Spleen (tissue), 11 donors: ENCODE measurements around the gene DDX51. TPM values are rescaled to one million over a fixed set of nuclear protein-coding genes. Genes with fewer than 3 reads are reported as not detected.

Experiments used
- DNase-seq: peaks from one replicate; pipeline ENCODE4 v3.0.0-alpha.2; 2020
- H3K27ac ChIP-seq, 8 donors: fragments of 200-600 bp; sonication (generic) in 7 of 8; 1 replicate in 4 of 8; 2 replicates in 4 of 8; pipeline versions ENCODE4 v1.5.0 to v1.8.0; 2016 to 2021; ENCODE audit warnings: inconsistent platforms in 4 of 8, mild to moderate bottlenecking in 4 of 8, moderate library complexity in 1 of 8
- H3K27me3 ChIP-seq, 7 donors: fragments of 200-600 bp; sonication (generic) in 6 of 7; replicated peaks in 1 of 7; 1 replicate in 4 of 7; 2 replicates in 3 of 7; pipeline versions ENCODE4 v1.5.0 to v1.8.0; 2016 to 2021; ENCODE audit warnings: inconsistent platforms in 3 of 7, mild to moderate bottlenecking in 1 of 7
- H3K36me3 ChIP-seq, 6 donors: fragments of 200-600 bp; sonication (generic) in 5 of 6; 1 replicate in 4 of 6; 2 replicates in 2 of 6; pipeline versions ENCODE4 v1.5.0 to v1.8.0; 2016 to 2021; ENCODE audit warnings: inconsistent platforms in 2 of 6
- H3K4me1 ChIP-seq, 6 donors: fragments of 200-600 bp; sonication (generic) in 5 of 6; 1 replicate in 3 of 6; 2 replicates in 3 of 6; pipeline versions ENCODE4 v1.5.0 to v1.8.0; 2016 to 2021; ENCODE audit warnings: inconsistent platforms in 3 of 6
- H3K4me3 ChIP-seq, 8 donors: fragments of 200-600 bp; sonication (generic) in 7 of 8; 1 replicate in 4 of 8; 2 replicates in 4 of 8; pipeline versions ENCODE4 v1.5.0 to v1.8.0; 2016 to 2021; ENCODE audit warnings: inconsistent platforms in 4 of 8, mild to moderate bottlenecking in 4 of 8, moderate library complexity in 2 of 8
- H3K9me3 ChIP-seq, 8 donors: fragments of 200-600 bp; sonication (generic) in 7 of 8; 1 replicate in 4 of 8; 2 replicates in 4 of 8; pipeline versions ENCODE4 v1.5.0 to v1.8.0; 2016 to 2021; ENCODE audit warnings: inconsistent platforms in 4 of 8
- POLR2A ChIP-seq, 3 donors: fragments of 450-650 bp; IDR thresholded peaks; one replicate each; pipeline ENCODE4 v1.5.1; 2017; ENCODE audit warnings: antibody characterized with exemption in 3 of 3, mild to moderate bottlenecking in 1 of 3
- POLR2AphosphoS5 ChIP-seq, 3 donors: sonication (generic); formaldehyde crosslinking; IDR thresholded peaks; one replicate each; pipeline ENCODE4 v1.5.1; 2017; ENCODE audit warnings: antibody characterized with exemption in 3 of 3
- WGBS, 5 donors: extraction: QIAGEN DNeasy Blood & Tissue Kit in 3 of 5; methylation state at CpG; one replicate each; pipeline versions ENCODE4 v1.1.5 to v1.1.7; 2013 to 2018; 5-methylcytosine and 5-hydroxymethylcytosine counted together
- intact Hi-C: fragments of 100-400 bp; cut with DNase I; formaldehyde crosslinking; loops from one replicate; pipeline ENCODE4 v1.15.0; 2023; ENCODE audit warnings: low total_unique reads
- polyA plus RNA-seq, 3 donors: library from polyadenylated mRNA; stranded (reverse); fragments of 200-250 nt; gene quantifications; one replicate each; pipeline ENCODE4 v1.2.1, GENCODE V29; 2013
- total RNA-seq, 7 donors: library from RNA; depleted of rRNA in 3 of 7; stranded (reverse); fragments of >200 nt in 3 of 7; fragmentation: NEBNext Ultra II Directional in 4 of 7; extraction: Animal tissue kit (Norgen Biotek cat#: 25700) in 4 of 7; gene quantifications; one replicate each; pipeline versions ENCODE4 v1.1.0 to v1.2.1, GENCODE V29; 2016 to 2021
- TF ChIP-seq, protein P1 (sequence below), 11 experiments: fragments of 200-600 bp in 7 of 11; fragments of 450-650 bp in 4 of 11; sonication (generic) in 4 of 11; IDR thresholded peaks in 8 of 11; conservative IDR thresholded peaks in 3 of 11; 1 replicate in 7 of 11; 2 replicates in 4 of 11; pipeline versions ENCODE4 v1.4.0 to v1.8.0; 2016 to 2021; ENCODE audit warnings: antibody characterized with exemption in 11 of 11, inconsistent platforms in 4 of 11, mild to moderate bottlenecking in 1 of 11
- donor health status: healthy with polysubstance abuse.
- donor health status: DM: no; HTN: no; CAD: no; lungs with moderate emphysema.
- donor health status: DM: no; HTN: no; CAD: no.
- donor health status: Bipolar disorder and iron deficiency.
- donor health status: healthy.
- donor health status: DM: no; HTN: no; CAD: no.
- donor health status: DM: yes; HTN: yes; CAD: no.

Gene DDX51
- total and polyA plus RNA-seq, 10 donors = 16.9 to 36.0 (median 19.5) TPM

- Histone ChIP-seq H3K4me1 (peaks cover 10 to 60% (median 36%) of the 10 kb centered on the region in 6 donors), H3K27me3 (peaks cover 0 to 73% (median 0%) of the 10 kb centered on the region in 7 donors), H3K27ac (peak overlapping the region in 3 of 8 donors; percentile 80 to 91 (median 86)), H3K36me3 (no peaks in the 10 kb centered on the region), H3K4me3 (peak overlapping the region in 5 of 8 donors; percentile 38 to 83 (median 50)), H3K9me3 (peaks cover 0 to 51% (median 6%) of the 10 kb centered on the region in 8 donors)
- 85 to 92% (median 88%) methylated on average over 19 to 21 of the region's 21 CpGs for WGBS, 5 donors
- no peak for DNase-seq
- TF ChIP-seq, protein P1, sequence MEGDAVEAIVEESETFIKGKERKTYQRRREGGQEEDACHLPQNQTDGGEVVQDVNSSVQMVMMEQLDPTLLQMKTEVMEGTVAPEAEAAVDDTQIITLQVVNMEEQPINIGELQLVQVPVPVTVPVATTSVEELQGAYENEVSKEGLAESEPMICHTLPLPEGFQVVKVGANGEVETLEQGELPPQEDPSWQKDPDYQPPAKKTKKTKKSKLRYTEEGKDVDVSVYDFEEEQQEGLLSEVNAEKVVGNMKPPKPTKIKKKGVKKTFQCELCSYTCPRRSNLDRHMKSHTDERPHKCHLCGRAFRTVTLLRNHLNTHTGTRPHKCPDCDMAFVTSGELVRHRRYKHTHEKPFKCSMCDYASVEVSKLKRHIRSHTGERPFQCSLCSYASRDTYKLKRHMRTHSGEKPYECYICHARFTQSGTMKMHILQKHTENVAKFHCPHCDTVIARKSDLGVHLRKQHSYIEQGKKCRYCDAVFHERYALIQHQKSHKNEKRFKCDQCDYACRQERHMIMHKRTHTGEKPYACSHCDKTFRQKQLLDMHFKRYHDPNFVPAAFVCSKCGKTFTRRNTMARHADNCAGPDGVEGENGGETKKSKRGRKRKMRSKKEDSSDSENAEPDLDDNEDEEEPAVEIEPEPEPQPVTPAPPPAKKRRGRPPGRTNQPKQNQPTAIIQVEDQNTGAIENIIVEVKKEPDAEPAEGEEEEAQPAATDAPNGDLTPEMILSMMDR (IDR thresholded peaks at IDR 0.05 in 8 of 11, conservative IDR thresholded peaks at IDR 0.05 in 3 of 11) = no peak
- no peak for TF ChIP-seq POLR2A (IDR thresholded peaks at IDR 0.05)
- intact Hi-C loops = no loop called here
Measured at GRCh38 chr12:132188451-132188901, 44.4 kb upstream of the DDX51 start.

GRCh38 chr12:132187646-132188450, 43.7 kb upstream of the DDX51 start:
- peak overlapping the region in 1 of 8 donors; percentile 83 for H3K4me3 ChIP-seq
- no peak overlapping the region for H3K27ac ChIP-seq
- TF ChIP-seq POLR2A (IDR thresholded peaks at IDR 0.05) = no peak
- TF ChIP-seq, protein P1 (IDR thresholded peaks at IDR 0.05 in 8 of 11, conservative IDR thresholded peaks at IDR 0.05 in 3 of 11) = no peak
- no peak for TF ChIP-seq POLR2AphosphoS5 (IDR thresholded peaks at IDR 0.05)
- no peak for DNase-seq
- 90 to 95% (median 92%) methylated on average over 14 to 35 of the region's 35 CpGs for WGBS, 5 donors
- peaks cover 0 to 73% (median 0%) of the 10 kb centered on the region in 7 donors for H3K27me3 ChIP-seq
- intact Hi-C loops = no loop called here
- H3K4me1 ChIP-seq = peaks cover 10 to 60% (median 36%) of the 10 kb centered on the region in 6 donors
- H3K9me3 ChIP-seq = peaks cover 0 to 53% (median 4%) of the 10 kb centered on the region in 8 donors
- no peaks in the 10 kb centered on the region for H3K36me3 ChIP-seq

DNA sequence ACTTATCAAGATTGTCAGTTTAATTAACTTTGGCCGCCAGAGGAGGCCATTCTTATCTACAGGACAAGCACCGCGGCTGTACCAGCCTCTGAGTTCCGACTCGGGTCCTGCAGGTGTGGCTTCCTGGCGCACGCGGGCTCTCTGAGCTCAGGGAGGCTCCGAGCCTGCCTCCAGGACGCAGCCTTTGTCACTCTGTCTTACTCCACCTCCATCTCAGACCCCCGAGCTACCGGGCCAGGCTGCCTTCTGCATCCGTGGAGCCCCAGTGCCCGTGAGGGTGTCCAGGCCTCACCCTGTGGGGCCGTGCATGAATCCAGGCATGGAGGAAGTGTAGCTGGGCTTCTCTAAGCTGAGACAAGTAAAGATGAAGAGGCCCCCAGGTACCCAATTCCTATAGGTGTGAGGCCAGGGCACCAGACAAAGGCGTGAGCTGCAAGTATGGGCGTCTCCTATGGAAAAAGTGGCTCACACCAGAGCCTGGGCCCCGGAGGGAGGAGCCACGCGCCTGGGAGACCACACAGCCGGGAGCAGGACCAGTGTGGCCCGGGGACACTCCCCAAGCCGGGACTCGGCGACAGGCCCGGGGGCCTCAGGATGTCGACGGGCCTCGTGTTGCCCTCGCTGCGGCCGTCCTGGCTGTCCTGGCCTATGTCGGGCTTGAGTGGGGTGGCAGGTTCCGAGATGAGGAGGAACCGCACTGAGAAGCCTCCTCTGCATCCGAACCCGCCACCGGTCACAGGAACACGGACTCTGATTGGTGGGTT, 42.9 kb upstream of the DDX51 start:
- peaks cover 0 to 69% (median 0%) of the 10 kb centered on the region in 7 donors for H3K27me3 ChIP-seq
- TF ChIP-seq, protein P1 (IDR thresholded peaks at IDR 0.05 in 8 of 11, conservative IDR thresholded peaks at IDR 0.05 in 3 of 11) = no peak
- TF ChIP-seq POLR2A (IDR thresholded peaks at IDR 0.05) = no peak
- no peak for TF ChIP-seq POLR2AphosphoS5 (IDR thresholded peaks at IDR 0.05)
- 58 to 77% (median 68%) methylated on average over 30 to 39 of the region's 39 CpGs for WGBS, 5 donors
- H3K27ac ChIP-seq = peak overlapping the region in 3 of 8 donors; percentile 72 to 82 (median 76)
- H3K4me3 ChIP-seq = peak overlapping the region in 3 of 8 donors; percentile 20 to 59 (median 20)
- peaks cover 10 to 60% (median 36%) of the 10 kb centered on the region in 6 donors for H3K4me1 ChIP-seq
- H3K36me3 ChIP-seq = no peaks in the 10 kb centered on the region
- intact Hi-C loops = no loop called here
- H3K9me3 ChIP-seq = peaks cover 0 to 57% (median 4%) of the 10 kb centered on the region in 8 donors
- DNase-seq = no peak
